ENCODE results near the gene ADGRG6. TPM values are rescaled to one million over a fixed set of nuclear protein-coding genes. Genes with fewer than 3 reads are reported as not detected.

ADGRG6 gene
- total RNA-seq, 1 donor from 2014 or later = 7.7 TPM

- H3K27ac ChIP-seq = no peak overlapping the region
- intact Hi-C loops (cut with DNase I) = no loop called here
- TF ChIP-seq CTCF (IDR thresholded peaks at IDR 0.05) = no peak
- H3K4me1 ChIP-seq = no peaks in the 10 kb centered on the region
- no peaks in the 10 kb centered on the region for H3K9me3 ChIP-seq
- no peaks in the 10 kb centered on the region for H3K36me3 ChIP-seq
- no peaks in the 10 kb centered on the region for H3K27me3 ChIP-seq
- H3K4me3 ChIP-seq = no peak overlapping the region
- DNase-seq (ENCODE audit: low spot score in 2 of 2) = no peak
Observed at GRCh38 chr6:142406131-142406530, 104.3 kb downstream of the ADGRG6 start.

- H3K36me3 ChIP-seq = no peaks in the 10 kb centered on the region
- H3K27me3 ChIP-seq = no peaks in the 10 kb centered on the region
Observed at GRCh38 chr6:142407685-142408273, 106.0 kb downstream of the ADGRG6 start.

GRCh38 chr6:142408409-142408808 lies 106.6 kb downstream of the ADGRG6 start:
- H3K4me1 ChIP-seq = no peaks in the 10 kb centered on the region
- no peak for DNase-seq (ENCODE audit: low spot score in 2 of 2)
- H3K9me3 ChIP-seq = no peaks in the 10 kb centered on the region
- TF ChIP-seq CTCF (IDR thresholded peaks at IDR 0.05) = no peak
- no peak overlapping the region for H3K27ac ChIP-seq
- intact Hi-C loops (cut with DNase I) = no loop called here
- H3K36me3 ChIP-seq = no peaks in the 10 kb centered on the region
- no peaks in the 10 kb centered on the region for H3K27me3 ChIP-seq
- no peak overlapping the region for H3K4me3 ChIP-seq

More at GRCh38 chr6:142407685-142408273, 106.0 kb downstream of the ADGRG6 start:
- Histone ChIP-seq H3K4me1 (no peaks in the 10 kb centered on the region), H3K9me3 (no peaks in the 10 kb centered on the region), H3K4me3 (no peak overlapping the region), H3K27ac (no peak overlapping the region)
- no peak for DNase-seq (ENCODE audit: low spot score in 2 of 2)
- TF ChIP-seq CTCF (IDR thresholded peaks at IDR 0.05) = no peak
- intact Hi-C loops (cut with DNase I) = no loop called here

GRCh38 chr6:142409794-142410193 lies 108.0 kb downstream of the ADGRG6 start:
- H3K4me1 ChIP-seq = no peaks in the 10 kb centered on the region
- no peak for DNase-seq (ENCODE audit: low spot score in 2 of 2)
- no peaks in the 10 kb centered on the region for H3K27me3 ChIP-seq
- H3K36me3 ChIP-seq = no peaks in the 10 kb centered on the region
- no peak overlapping the region for H3K27ac ChIP-seq
- H3K9me3 ChIP-seq = no peaks in the 10 kb centered on the region
- intact Hi-C loops (cut with DNase I) = no loop called here
- TF ChIP-seq CTCF (IDR thresholded peaks at IDR 0.05) = no peak
- no peak overlapping the region for H3K4me3 ChIP-seq

- Histone ChIP-seq H3K27ac (no peak overlapping the region), H3K36me3 (no peaks in the 10 kb centered on the region), H3K4me1 (no peaks in the 10 kb centered on the region), H3K9me3 (no peaks in the 10 kb centered on the region), H3K27me3 (no peaks in the 10 kb centered on the region), H3K4me3 (no peak overlapping the region)
- no peak for TF ChIP-seq CTCF (IDR thresholded peaks at IDR 0.05)
- DNase-seq (ENCODE audit: low spot score in 2 of 2) = no peak
- intact Hi-C loops (cut with DNase I) = no loop called here
Observed at GRCh38 chr6:142411145-142411544, 109.3 kb downstream of the ADGRG6 start.

- no peaks in the 10 kb centered on the region for H3K9me3 ChIP-seq
- H3K27me3 ChIP-seq = no peaks in the 10 kb centered on the region
- no peaks in the 10 kb centered on the region for H3K4me1 ChIP-seq
- no peak for DNase-seq (ENCODE audit: low spot score in 2 of 2)
- H3K4me3 ChIP-seq = no peak overlapping the region
- no peaks in the 10 kb centered on the region for H3K36me3 ChIP-seq
- TF ChIP-seq CTCF (IDR thresholded peaks at IDR 0.05) = no peak
- H3K27ac ChIP-seq = no peak overlapping the region
- intact Hi-C loops (cut with DNase I) = no loop called here
Observed at GRCh38 chr6:142412241-142412640, 110.4 kb downstream of the ADGRG6 start.

Data from ascending aorta (tissue), 2 donors.